ENCODE results near the gene MED27. TPM values are rescaled to one million over a fixed set of nuclear protein-coding genes. Genes with fewer than 3 reads are reported as not detected.

MED27 gene
- total RNA-seq, 1 experiment from 2014 or later: 38.4 TPM

DNA sequence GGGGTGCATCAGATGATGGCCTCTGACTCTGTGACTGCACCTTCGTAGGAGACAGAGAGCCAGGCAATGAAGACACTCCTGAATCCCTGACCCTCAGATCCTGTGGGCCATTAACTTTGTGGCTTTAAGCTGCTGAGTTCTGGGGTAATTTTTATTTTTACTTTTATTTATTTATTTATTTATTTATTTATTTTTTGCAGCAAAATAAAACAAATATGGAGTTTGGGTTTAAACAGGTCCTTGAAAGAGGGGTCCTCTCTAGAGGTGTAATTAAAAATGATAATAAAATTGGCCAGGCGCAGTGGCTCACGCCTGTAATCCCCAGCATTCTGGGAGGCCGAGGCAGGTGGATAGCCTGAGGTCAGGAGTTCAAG is 234.9 kb downstream of the MED27 start:
- H4K20me1 ChIP-seq (ENCODE audit: low read length): no peaks in the 10 kb centered on the region
- H3K9ac ChIP-seq (ENCODE audit: low read length): no peak overlapping the region
- no peaks in the 10 kb centered on the region for H3K36me3 ChIP-seq (ENCODE audit: low read depth, low read length)
- H3K4me2 ChIP-seq (ENCODE audit: low read length): no peak overlapping the region
- no peak overlapping the region for H3K27ac ChIP-seq (ENCODE audit: low read length)
- H3F3A ChIP-seq (ENCODE audit: low read length, unreplicated experiment): no peaks in the 10 kb centered on the region
- H3K4me1 ChIP-seq (ENCODE audit: insufficient read depth, low read length): 0 out of 2 replicates have a peak, but pooled peaks cover 6% of the 10 kb centered on the region
- H3K27me3 ChIP-seq (ENCODE audit: low read length): no peaks in the 10 kb centered on the region
- intact Hi-C loops (cut with micrococcal nuclease): no loop called here
- no peak overlapping the region for H2AFZ ChIP-seq (ENCODE audit: low read length)
- H3K9me2 ChIP-seq (replicated peaks; ENCODE audit: low read length): no peaks in the 10 kb centered on the region
- BruUV-seq (replicated peaks): no TSS peak
- no peak for TF ChIP-seq EZH2 (IDR thresholded peaks at IDR 0.05; ENCODE audit: low read length, unreplicated experiment)
- no peak for ATAC-seq
- ChIA-PET CTCF (no interaction called here), POLR2A (ENCODE audit: unreplicated experiment) (no interaction called here)
- no peak for DNase-seq
- H3K9me3 ChIP-seq (ENCODE audit: low read length): no peaks in the 10 kb centered on the region
- no peaks in the 10 kb centered on the region for H3K79me2 ChIP-seq (ENCODE audit: low read length)
- H3K4me3 ChIP-seq (ENCODE audit: low read length): no peak overlapping the region

DNA sequence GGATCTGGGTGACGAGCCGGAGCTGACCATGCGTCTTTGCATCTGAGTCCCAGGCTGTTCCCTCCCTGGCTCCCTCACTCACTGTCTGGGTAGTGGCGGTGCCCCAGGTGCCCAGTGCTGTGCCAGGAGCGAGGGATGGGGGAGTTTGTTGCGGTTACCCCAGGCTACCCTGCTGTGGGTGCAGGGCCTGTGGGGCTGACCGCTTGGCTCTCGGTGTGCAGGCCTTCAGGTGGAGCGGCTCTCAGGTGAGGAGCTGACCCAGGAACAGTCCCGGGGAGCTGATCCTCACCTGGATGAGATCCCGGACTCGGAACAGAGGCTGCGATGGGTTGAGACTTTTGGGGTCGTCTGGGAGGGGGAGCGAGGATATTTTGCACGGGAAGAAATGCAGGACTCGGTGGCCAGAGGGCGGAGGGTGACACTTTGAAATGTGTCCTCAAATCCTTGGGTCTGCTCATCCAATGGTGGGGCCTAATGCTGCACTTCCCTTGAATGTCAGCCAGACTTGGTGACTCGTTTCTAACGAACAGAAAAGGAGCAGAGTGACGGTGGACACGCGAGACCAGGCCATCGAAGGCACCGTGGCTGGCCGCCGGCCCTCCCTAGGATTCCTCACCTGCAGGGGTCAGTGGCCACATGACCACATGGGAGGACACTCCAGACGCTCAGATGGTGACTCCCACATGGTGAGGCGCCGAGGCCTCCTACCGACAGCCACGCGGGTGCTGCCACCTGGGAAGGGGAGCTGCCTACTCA is 235.5 kb downstream of the MED27 start:
- no peak overlapping the region for H3K27ac ChIP-seq (ENCODE audit: low read length)
- H3K9me2 ChIP-seq (replicated peaks; ENCODE audit: low read length): no peaks in the 10 kb centered on the region
- peaks cover 10% of the 10 kb centered on the region; the same call in 1 of the 2 replicates for H3K4me1 ChIP-seq (ENCODE audit: insufficient read depth, low read length)
- H3K27me3 ChIP-seq (ENCODE audit: low read length): no peaks in the 10 kb centered on the region
- no peak for DNase-seq
- no peak overlapping the region for H3K4me3 ChIP-seq (ENCODE audit: low read length)
- H3K4me2 ChIP-seq (ENCODE audit: low read length): no peak overlapping the region
- ATAC-seq: no peak
- no peaks in the 10 kb centered on the region for H3K9me3 ChIP-seq (ENCODE audit: low read length)
- BruUV-seq (replicated peaks): no TSS peak
- TF ChIP-seq, protein P1, sequence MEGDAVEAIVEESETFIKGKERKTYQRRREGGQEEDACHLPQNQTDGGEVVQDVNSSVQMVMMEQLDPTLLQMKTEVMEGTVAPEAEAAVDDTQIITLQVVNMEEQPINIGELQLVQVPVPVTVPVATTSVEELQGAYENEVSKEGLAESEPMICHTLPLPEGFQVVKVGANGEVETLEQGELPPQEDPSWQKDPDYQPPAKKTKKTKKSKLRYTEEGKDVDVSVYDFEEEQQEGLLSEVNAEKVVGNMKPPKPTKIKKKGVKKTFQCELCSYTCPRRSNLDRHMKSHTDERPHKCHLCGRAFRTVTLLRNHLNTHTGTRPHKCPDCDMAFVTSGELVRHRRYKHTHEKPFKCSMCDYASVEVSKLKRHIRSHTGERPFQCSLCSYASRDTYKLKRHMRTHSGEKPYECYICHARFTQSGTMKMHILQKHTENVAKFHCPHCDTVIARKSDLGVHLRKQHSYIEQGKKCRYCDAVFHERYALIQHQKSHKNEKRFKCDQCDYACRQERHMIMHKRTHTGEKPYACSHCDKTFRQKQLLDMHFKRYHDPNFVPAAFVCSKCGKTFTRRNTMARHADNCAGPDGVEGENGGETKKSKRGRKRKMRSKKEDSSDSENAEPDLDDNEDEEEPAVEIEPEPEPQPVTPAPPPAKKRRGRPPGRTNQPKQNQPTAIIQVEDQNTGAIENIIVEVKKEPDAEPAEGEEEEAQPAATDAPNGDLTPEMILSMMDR (conservative IDR thresholded peaks at IDR 0.05; ENCODE audit: low read depth, low read length): no peak
- TF ChIP-seq EZH2phosphoT487 (IDR thresholded peaks at IDR 0.05; ENCODE audit: borderline replicate concordance, low read length) (no peak), EZH2 (IDR thresholded peaks at IDR 0.05; ENCODE audit: low read length, unreplicated experiment) (no peak)
- H2AFZ ChIP-seq (ENCODE audit: low read length): no peak overlapping the region
- H3F3A ChIP-seq (ENCODE audit: low read length, unreplicated experiment): no peaks in the 10 kb centered on the region
- no peaks in the 10 kb centered on the region for H3K79me2 ChIP-seq (ENCODE audit: low read length)
- CTCF ChIA-PET: no interaction called here
- POLR2A ChIA-PET (ENCODE audit: unreplicated experiment): no interaction called here
- H3K9ac ChIP-seq (ENCODE audit: low read length): no peak overlapping the region
- intact Hi-C loops (cut with micrococcal nuclease): no loop called here
- no peaks in the 10 kb centered on the region for H3K36me3 ChIP-seq (ENCODE audit: low read depth, low read length)
- no peaks in the 10 kb centered on the region for H4K20me1 ChIP-seq (ENCODE audit: low read length)

DNA sequence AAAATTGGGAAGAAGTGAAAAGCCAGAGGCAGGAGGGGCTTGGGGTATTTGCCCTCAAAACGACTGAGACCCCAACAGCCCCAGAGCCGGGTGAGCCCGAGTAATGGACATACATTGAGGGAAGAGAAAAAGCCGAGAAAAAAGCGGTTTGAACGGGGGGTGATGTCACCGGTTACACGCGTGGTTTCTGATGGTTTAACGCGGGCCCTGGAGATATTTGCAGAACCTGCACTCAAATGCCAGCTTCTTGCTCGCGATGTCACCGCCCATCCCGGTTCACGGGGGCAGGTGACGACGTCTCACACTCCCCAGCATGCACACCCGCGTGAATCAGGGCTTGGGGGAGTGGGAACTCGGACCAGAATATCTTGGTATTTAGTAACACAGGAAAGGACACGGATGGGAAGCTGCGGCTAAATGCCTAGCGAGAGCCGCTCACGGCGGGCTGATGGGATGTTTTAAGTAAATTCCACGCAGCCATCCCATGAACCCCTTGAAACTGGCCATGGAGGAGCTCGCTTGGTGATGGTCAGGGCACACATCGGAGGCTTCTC is 237.8 kb downstream of the MED27 start:
- TF ChIP-seq, protein P1 (conservative IDR thresholded peaks at IDR 0.05; ENCODE audit: low read depth, low read length): no peak
- TF ChIP-seq EZH2phosphoT487 (IDR thresholded peaks at IDR 0.05; ENCODE audit: borderline replicate concordance, low read length) (no peak), EZH2 (IDR thresholded peaks at IDR 0.05; ENCODE audit: low read length, unreplicated experiment) (no peak)
- ChIA-PET POLR2A (ENCODE audit: unreplicated experiment) (no interaction called here), CTCF (no interaction called here)
- no peaks in the 10 kb centered on the region for H3F3A ChIP-seq (ENCODE audit: low read length, unreplicated experiment)
- no peaks in the 10 kb centered on the region for H3K9me3 ChIP-seq (ENCODE audit: low read length)
- H3K27me3 ChIP-seq (ENCODE audit: low read length): no peaks in the 10 kb centered on the region
- DNase-seq: no peak
- H2AFZ ChIP-seq (ENCODE audit: low read length): no peak overlapping the region
- intact Hi-C loops (cut with micrococcal nuclease): no loop called here
- no peak overlapping the region for H3K4me2 ChIP-seq (ENCODE audit: low read length)
- H3K4me1 ChIP-seq (ENCODE audit: insufficient read depth, low read length): peaks cover 11% of the 10 kb centered on the region; the same call in 1 of the 2 replicates
- BruUV-seq (replicated peaks): no TSS peak
- H4K20me1 ChIP-seq (ENCODE audit: low read length): no peaks in the 10 kb centered on the region
- no peaks in the 10 kb centered on the region for H3K36me3 ChIP-seq (ENCODE audit: low read depth, low read length)
- no peak overlapping the region for H3K4me3 ChIP-seq (ENCODE audit: low read length)
- ATAC-seq: no peak
- H3K9me2 ChIP-seq (replicated peaks; ENCODE audit: low read length): no peaks in the 10 kb centered on the region
- no peak overlapping the region for H3K9ac ChIP-seq (ENCODE audit: low read length)
- H3K79me2 ChIP-seq (ENCODE audit: low read length): no peaks in the 10 kb centered on the region
- H3K27ac ChIP-seq (ENCODE audit: low read length): no peak overlapping the region
